T-cell (primary cell): ENCODE measurements around the gene ZNF410. TPM values are rescaled to one million over a fixed set of nuclear protein-coding genes. Genes with fewer than 3 reads are reported as not detected.
"Not testable (repeated sequence)": the region's sequence is repeated elsewhere in the genome, so short reads cannot be mapped to it uniquely, and the experiment has no call there.

Experiments
- ATAC-seq, 4 experiments: fragments of 200-7000 bp in 3 of 4; fragments of 150-1000 bp in 1 of 4; cut with Tn5 transposase; replicated peaks in 1 of 4; 1 replicate in 3 of 4; 2 replicates in 1 of 4; pipeline ENCODE4 v1.10.0; 2021; ENCODE audit warnings: moderate library complexity in 3 of 4, mild to moderate bottlenecking in 2 of 4, moderate number of reproducible peaks in 1 of 4
- CTCF ChIA-PET, 2 donors: fragments of 300-600 bp; sonication (Branson Sonifier 250); formaldehyde crosslinking; loops; one replicate each; lab custom pipeline; 2022; ENCODE audit warnings: antibody characterized with exemption in 2 of 2; lab: Charles Lee
- POLR2A ChIA-PET, 2 donors: fragments of 300-600 bp; sonication (Branson Sonifier 250); formaldehyde crosslinking; loops; one replicate each; lab custom pipeline; 2022; ENCODE audit warnings: antibody characterized with exemption in 2 of 2; lab: Charles Lee
- DNase-seq, 35 experiments: peaks; one replicate each; pipeline versions ENCODE4 v3.0.0 to v3.0.0-alpha.2; 2013 to 2023
- H3K27ac ChIP-seq: one replicate; pipeline ENCODE4 v1.5.1; 2013; ENCODE audit warnings: low read length
- H3K27me3 ChIP-seq, 2 experiments: replicated peaks in 1 of 2; 1 replicate in 1 of 2; 2 replicates in 1 of 2; pipeline versions ENCODE4 v1.6.1 to v1.7.0; 2013; ENCODE audit warnings: low read length in 1 of 2, mixed read lengths in 1 of 2; ENCODE audit not compliant: control insufficient read depth in 2 of 2, insufficient read depth in 2 of 2; ENCODE audit errors: extremely low read depth in 1 of 2
- H3K36me3 ChIP-seq, 2 donors: 1 replicate in 1 of 2; 2 replicates in 1 of 2; pipeline versions ENCODE4 v1.6.1 to v1.7.0; 2013; ENCODE audit warnings: low read length in 1 of 2; ENCODE audit not compliant: control insufficient read depth in 2 of 2, insufficient read depth in 1 of 2; ENCODE audit errors: extremely low read depth in 1 of 2
- H3K4me1 ChIP-seq, 2 experiments: 1 replicate in 1 of 2; 2 replicates in 1 of 2; pipeline versions ENCODE4 v1.6.1 to v1.7.0; 2013; ENCODE audit warnings: low read length in 2 of 2, mixed read lengths in 1 of 2; ENCODE audit not compliant: insufficient read depth in 2 of 2, control insufficient read depth in 1 of 2; ENCODE audit errors: extremely low read depth in 1 of 2
- H3K4me3 ChIP-seq, 2 donors: 1 replicate in 1 of 2; 2 replicates in 1 of 2; pipeline versions ENCODE4 v1.5.1 to v1.7.0; 2013; ENCODE audit warnings: mild to moderate bottlenecking in 2 of 2, low read length in 1 of 2, moderate library complexity in 1 of 2; ENCODE audit not compliant: control insufficient read depth in 1 of 2; ENCODE audit errors: extremely low read depth in 1 of 2
- H3K9me3 ChIP-seq: 2 replicates; pipeline ENCODE4 v1.7.0; 2013
- H3K27ac Mint-ChIP-seq, 2 donors: one replicate each; pipeline ENCODE4 v1.8.0; 2020 to 2021; ENCODE audit warnings: mild to moderate bottlenecking in 2 of 2, mixed read lengths in 2 of 2
- H3K27me3 Mint-ChIP-seq, 2 donors: one replicate each; pipeline ENCODE4 v1.8.0; 2021 to 2022; ENCODE audit warnings: mixed read lengths in 2 of 2
- H3K36me3 Mint-ChIP-seq: one replicate; pipeline ENCODE4 v1.8.0; 2021; ENCODE audit warnings: mixed read lengths
- H3K4me1 Mint-ChIP-seq, 3 donors: one replicate each; pipeline ENCODE4 v1.8.0; 2020 to 2022; ENCODE audit warnings: mixed read lengths in 3 of 3, mild to moderate bottlenecking in 1 of 3
- H3K4me3 Mint-ChIP-seq, 3 donors: one replicate each; pipeline ENCODE4 v1.8.0; 2020 to 2022; ENCODE audit warnings: mild to moderate bottlenecking in 3 of 3, mixed read lengths in 3 of 3, moderate library complexity in 3 of 3
- H3K9me3 Mint-ChIP-seq, 3 donors: one replicate each; pipeline ENCODE4 v1.8.0; 2020 to 2022; ENCODE audit warnings: mixed read lengths in 3 of 3
- WGBS: methylation state at CpG from one replicate; pipeline ENCODE4 v1.1.5; 2013; ENCODE audit warnings: missing lambda C conversion rate; ENCODE audit not compliant: insufficient coverage; 5-methylcytosine and 5-hydroxymethylcytosine counted together
- total RNA-seq, 35 experiments: library from RNA in 6 of 35; stranded (reverse) in 6 of 35; fragments of 120-200 nt in 1 of 35; gene quantifications; one replicate each; pipeline versions ENCODE4 v1.2.1 to v1.2.4 and lab custom pipeline; 2013 to 2026

ZNF410 gene
- total RNA-seq, 5 donors from 2014 or later (not counting 1 experiment from before 2014, with no cell fraction given), result 39.5 to 77.3 (median 40.3) TPM

DNA sequence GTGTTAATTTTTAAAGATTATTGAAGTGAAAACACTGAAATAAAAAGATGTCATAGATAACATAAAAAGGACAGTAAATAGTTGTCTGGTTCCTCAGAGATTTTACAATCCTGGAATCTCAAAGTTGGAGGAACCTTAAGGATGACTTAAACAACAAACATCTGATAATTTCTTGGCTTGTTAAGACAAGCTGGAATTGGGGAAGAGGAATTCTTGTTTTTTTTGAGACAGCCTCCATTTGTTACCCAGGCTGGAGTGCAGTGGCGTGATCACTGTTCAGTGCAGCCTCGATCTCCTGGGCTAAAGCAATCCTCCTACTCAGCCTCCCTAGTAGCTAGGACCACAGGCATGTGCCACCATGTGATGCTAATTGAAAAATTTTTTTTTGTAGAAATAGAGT, 2.3 kb downstream of the ZNF410 start:
- Mint-ChIP-seq H3K27me3 (no peaks in the 10 kb centered on the region), H3K36me3 (peaks cover 9% of the 10 kb centered on the region), H3K27ac (peak overlapping the region; percentile 96 to 99), H3K4me1 (peaks cover 52 to 58% (median 56%) of the 10 kb centered on the region in 3 donors), H3K4me3 (peak overlapping the region; percentile 92 to 99 (median 99)), H3K9me3 (no peaks in the 10 kb centered on the region)
- ATAC-seq, result no peak
- POLR2A ChIA-PET, result interaction anchor here in 1 of 2 donors (0.7 to 1.2 kb wide), 2 partner anchors 61 to 160 kb away, joined by 4 to 8 read pairs; partner anchors contain the start of gene FAM161B
- WGBS, result no CpG with 5 or more reads among the region's 2 CpGs
- CTCF ChIA-PET, result interaction anchor here in 1 of 2 donors (0.7 kb wide), 1 partner anchor 320 kb away, joined by 3 read pairs; the partner anchor contains the start of gene ACOT2
- peaks cover 12 to 17% of the 10 kb centered on the region in 2 experiments for H3K4me1 ChIP-seq
- no peaks in the 10 kb centered on the region for H3K27me3 ChIP-seq
- H3K9me3 ChIP-seq, result no peaks in the 10 kb centered on the region
- no peak overlapping the region for H3K4me3 ChIP-seq
- DNase-seq, result no peak
- peaks cover 0 to 11% of the 10 kb centered on the region in 2 donors for H3K36me3 ChIP-seq
- H3K27ac ChIP-seq, result peak overlapping the region; percentile 93

DNA sequence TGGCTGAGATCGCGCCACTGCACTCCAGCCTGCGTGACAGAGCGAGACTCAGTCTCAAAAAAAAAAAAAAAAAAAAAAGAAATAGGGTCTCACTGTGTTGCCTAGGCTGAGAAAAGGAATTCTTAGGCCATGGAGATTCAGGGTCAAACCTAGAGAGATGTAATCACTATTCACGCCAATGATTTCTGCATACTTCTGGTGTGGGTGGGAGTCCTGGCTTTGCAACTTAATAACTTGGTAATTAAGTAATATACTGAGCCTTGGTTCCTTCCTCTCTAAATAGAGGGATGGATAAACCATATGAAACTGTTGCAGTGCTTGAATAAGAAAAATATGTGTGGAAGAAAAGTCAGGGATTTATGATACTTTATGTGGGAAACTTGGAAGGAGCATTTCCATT, 2.7 kb downstream of the ZNF410 start:
- POLR2A ChIA-PET, result interaction anchor here in 1 of 2 donors (0.7 kb wide), 1 partner anchor 160 kb away, joined by 8 read pairs; no protein-coding TSS in a partner anchor

DNA sequence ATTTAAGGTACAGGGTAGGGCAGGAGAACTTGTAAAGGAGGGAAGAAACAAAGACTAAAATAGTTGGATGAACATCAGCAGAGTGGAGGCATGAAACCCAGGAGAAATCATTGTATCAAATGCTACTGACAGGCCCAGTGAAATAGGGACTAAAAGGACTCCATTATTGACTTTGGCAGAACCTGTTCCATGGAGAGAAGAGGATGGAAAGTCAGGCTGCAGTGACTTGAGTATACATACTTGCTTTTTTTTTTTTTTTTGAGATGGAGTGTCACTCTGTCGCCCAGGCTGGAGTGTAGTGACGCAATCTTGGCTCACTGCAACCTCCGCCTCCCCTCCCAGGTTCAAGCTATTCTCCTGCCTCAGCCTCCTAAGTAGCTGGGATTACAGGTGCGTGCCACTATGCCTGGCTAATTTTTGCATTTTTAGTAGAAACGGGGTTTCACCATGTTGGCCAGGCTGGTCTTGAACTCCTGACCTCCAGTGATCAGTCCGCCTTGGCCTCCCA, 7.6 kb downstream of the ZNF410 start:
- H3K27ac ChIP-seq, H3K4me3 Mint-ChIP-seq, DNase-seq, H3K27ac Mint-ChIP-seq, H3K27me3 Mint-ChIP-seq, H3K9me3 ChIP-seq, H3K4me3 ChIP-seq, ATAC-seq, H3K9me3 Mint-ChIP-seq, H3K27me3 ChIP-seq, H3K4me1 ChIP-seq: not testable (repeated sequence)
- peaks cover 3 to 56% of the 10 kb centered on the region in 2 donors for H3K36me3 ChIP-seq
- Mint-ChIP-seq H3K36me3 (peaks cover 38% of the 10 kb centered on the region), H3K4me1 (peaks cover 11 to 27% (median 14%) of the 10 kb centered on the region in 3 donors)
- 95% methylated on average over 4 of the region's 6 CpGs for WGBS
- POLR2A ChIA-PET, result interaction anchor here in 1 of 2 donors (0.5 to 0.7 kb wide), 2 partner anchors 58 to 879 kb away, joined by 3 to 11 read pairs; no protein-coding TSS in a partner anchor
- CTCF ChIA-PET, result interaction anchor here in 1 of 2 donors (0.6 kb wide), 2 partner anchors 122 to 178 kb away, joined by 3 to 4 read pairs; no protein-coding TSS in a partner anchor

More for the DNA sequence above, 2.7 kb downstream of the ZNF410 start:
- peaks cover 11% of the 10 kb centered on the region for H3K36me3 Mint-ChIP-seq
- H3K36me3 ChIP-seq, result peaks cover 1 to 15% of the 10 kb centered on the region in 2 donors
- no peak overlapping the region for H3K27ac ChIP-seq
- DNase-seq (no peak), ATAC-seq (no peak)
- peaks cover 52 to 58% (median 56%) of the 10 kb centered on the region in 3 donors for H3K4me1 Mint-ChIP-seq
- peak overlapping the region in 1 of 2 donors; percentile 96 for H3K27ac Mint-ChIP-seq
- CTCF ChIA-PET, result interaction anchor here in 1 of 2 donors (0.7 kb wide), 1 partner anchor 320 kb away, joined by 3 read pairs; the partner anchor contains the start of gene ACOT2
- no peak overlapping the region for H3K4me3 Mint-ChIP-seq
- no peaks in the 10 kb centered on the region for H3K27me3 ChIP-seq
- H3K4me3 ChIP-seq, result no peak overlapping the region
- no peaks in the 10 kb centered on the region for H3K9me3 ChIP-seq
- no peaks in the 10 kb centered on the region for H3K9me3 Mint-ChIP-seq
- no peaks in the 10 kb centered on the region for H3K27me3 Mint-ChIP-seq
- peaks cover 12 to 17% of the 10 kb centered on the region in 2 experiments for H3K4me1 ChIP-seq
- WGBS, result no CpG with 5 or more reads among the region's 5 CpGs

GRCh38 chr14:73895939-73896338, 9.3 kb downstream of the ZNF410 start:
- H3K27me3 Mint-ChIP-seq, result no peaks in the 10 kb centered on the region
- H3K36me3 Mint-ChIP-seq, result peaks cover 46% of the 10 kb centered on the region
- no peak overlapping the region for H3K4me3 Mint-ChIP-seq
- CTCF ChIA-PET, result interaction anchor here (0.6 kb wide), 2 partner anchors 14 to 139 kb away, joined by 3 to 5 read pairs; no protein-coding TSS in a partner anchor
- ATAC-seq (no peak), DNase-seq (no peak)
- no peaks in the 10 kb centered on the region for H3K9me3 ChIP-seq
- peaks cover 3 to 70% of the 10 kb centered on the region in 2 donors for H3K36me3 ChIP-seq
- no peaks in the 10 kb centered on the region for H3K27me3 ChIP-seq
- H3K4me1 Mint-ChIP-seq, result peaks cover 0 to 13% (median 3%) of the 10 kb centered on the region in 3 donors
- WGBS, result no CpG with 5 or more reads among the region's 1 CpG
- H3K27ac Mint-ChIP-seq, result peak overlapping the region; percentile 28 to 37
- no peaks in the 10 kb centered on the region for H3K4me1 ChIP-seq
- POLR2A ChIA-PET, result interaction anchor here (0.5 to 1.4 kb wide), 5 partner anchors 9 to 143 kb away, joined by 3 to 18 read pairs (median 3); partner anchors contain the start of gene ZNF410 (in 1 of the 2)
- no peaks in the 10 kb centered on the region for H3K9me3 Mint-ChIP-seq
- no peak overlapping the region for H3K4me3 ChIP-seq
- no peak overlapping the region for H3K27ac ChIP-seq

- H3K36me3 ChIP-seq, result peaks cover 3 to 75% of the 10 kb centered on the region in 2 donors
- Mint-ChIP-seq H3K36me3 (peaks cover 46% of the 10 kb centered on the region), H3K27ac (peak overlapping the region in 1 of 2 donors; percentile 59), H3K4me1 (peaks cover 0 to 11% (median 3%) of the 10 kb centered on the region in 3 donors), H3K9me3 (no peaks in the 10 kb centered on the region), H3K27me3 (no peaks in the 10 kb centered on the region), H3K4me3 (no peak overlapping the region)
- POLR2A ChIA-PET, result interaction anchor here in 1 of 2 donors (0.6 to 0.7 kb wide), 2 partner anchors 10 to 57 kb away, joined by 3 read pairs; no protein-coding TSS in a partner anchor
- H3K27me3 ChIP-seq, result no peaks in the 10 kb centered on the region
- ATAC-seq (no peak), DNase-seq (no peak)
- CTCF ChIA-PET, result interaction anchor here in 1 of 2 donors (0.5 kb wide), 1 partner anchor 55 kb away, joined by 5 read pairs; no protein-coding TSS in a partner anchor
- no peak overlapping the region for H3K27ac ChIP-seq
- 55% methylated on average over 1 of the region's 1 CpG for WGBS
- H3K9me3 ChIP-seq, result no peaks in the 10 kb centered on the region
- H3K4me1 ChIP-seq, result no peaks in the 10 kb centered on the region
- H3K4me3 ChIP-seq, result no peak overlapping the region
Measured at GRCh38 chr14:73896521-73896920, 9.9 kb downstream of the ZNF410 start.

GRCh38 chr14:73903028-73903427, 16.4 kb downstream of the ZNF410 start:
- ATAC-seq, result no peak
- H3K4me3 Mint-ChIP-seq, result no peak overlapping the region
- H3K4me1 ChIP-seq, result no peaks in the 10 kb centered on the region
- H3K27ac Mint-ChIP-seq, result no peak overlapping the region
- no peaks in the 10 kb centered on the region for H3K9me3 Mint-ChIP-seq
- peaks cover 0 to 1% (median 0%) of the 10 kb centered on the region in 3 donors for H3K4me1 Mint-ChIP-seq
- ChIA-PET POLR2A (no interaction called here), CTCF (no interaction called here)
- no peaks in the 10 kb centered on the region for H3K27me3 ChIP-seq
- no peak for DNase-seq
- H3K27me3 Mint-ChIP-seq, result no peaks in the 10 kb centered on the region
- no CpG with 5 or more reads among the region's 3 CpGs for WGBS
- peaks cover 2 to 80% of the 10 kb centered on the region in 2 donors for H3K36me3 ChIP-seq
- no peak overlapping the region for H3K4me3 ChIP-seq
- H3K9me3 ChIP-seq, result no peaks in the 10 kb centered on the region
- no peak overlapping the region for H3K27ac ChIP-seq
- peaks cover 42% of the 10 kb centered on the region for H3K36me3 Mint-ChIP-seq
